ENCODE results near the gene PTPRN2. TPM values are rescaled to one million over a fixed set of nuclear protein-coding genes. Genes with fewer than 3 reads are reported as not detected.

Gene PTPRN2
- total RNA-seq, 1 experiment from 2014 or later, result 1.1 TPM

GRCh38 chr7:157832006-157832405, 755.6 kb downstream of the PTPRN2 start:
- ATAC-seq, result no peak
- in situ Hi-C loops (cut with HindIII; ENCODE audit: low pct_unique_long_range_greater_than_20kb, low sequenced_read_pairs) (no loop called here), intact Hi-C loops (cut with micrococcal nuclease; ENCODE audit: unreplicated experiment) (no loop called here)
- ChIA-PET POLR2A (no interaction called here), CTCF (no interaction called here)
- H3K9me3 ChIP-seq (ENCODE audit: control insufficient read depth, insufficient read depth, low read depth, low read length), result no peaks in the 10 kb centered on the region
- no peak for DNase-seq (ENCODE audit: low read depth, low spot score)
- no peak overlapping the region for H3K27ac ChIP-seq (ENCODE audit: low read length)
- TF ChIP-seq SIN3A (IDR thresholded peaks at IDR 0.05; ENCODE audit: borderline replicate concordance, insufficient read depth, low read depth, low read length) (no peak), REST (IDR thresholded peaks at IDR 0.05; ENCODE audit: insufficient read depth in 1 of 2, low read depth in 2 of 2, low read length in 1 of 2) (no peak)
- H3K27me3 ChIP-seq (ENCODE audit: control insufficient read depth, insufficient read depth, low read length), result peaks cover 7% of the 10 kb centered on the region
- H3K4me3 ChIP-seq (ENCODE audit: low read depth in 2 of 2, low read length in 2 of 2), result no peak overlapping the region
- no peaks in the 10 kb centered on the region for H3K4me1 ChIP-seq (ENCODE audit: control insufficient read depth, insufficient read depth, low read length)
- BruUV-seq (replicated peaks), result no TSS peak
- H3K36me3 ChIP-seq (ENCODE audit: control insufficient read depth, insufficient read depth, low read length), result no peaks in the 10 kb centered on the region

- ATAC-seq (no peak), DNase-seq (ENCODE audit: low read depth, low spot score) (no peak)
- no peaks in the 10 kb centered on the region for H3K9me3 ChIP-seq (ENCODE audit: control insufficient read depth, insufficient read depth, low read depth, low read length)
- in situ Hi-C loops (cut with HindIII; ENCODE audit: low pct_unique_long_range_greater_than_20kb, low sequenced_read_pairs) (no loop called here), intact Hi-C loops (cut with micrococcal nuclease; ENCODE audit: unreplicated experiment) (no loop called here)
- peaks cover 7% of the 10 kb centered on the region for H3K27me3 ChIP-seq (ENCODE audit: control insufficient read depth, insufficient read depth, low read length)
- ChIA-PET CTCF (no interaction called here), POLR2A (no interaction called here)
- H3K27ac ChIP-seq (ENCODE audit: low read length), result no peak overlapping the region
- H3K36me3 ChIP-seq (ENCODE audit: control insufficient read depth, insufficient read depth, low read length), result no peaks in the 10 kb centered on the region
- no TSS peak for BruUV-seq (replicated peaks)
- H3K4me1 ChIP-seq (ENCODE audit: control insufficient read depth, insufficient read depth, low read length), result no peaks in the 10 kb centered on the region
- no peak overlapping the region for H3K4me3 ChIP-seq (ENCODE audit: low read depth in 2 of 2, low read length in 2 of 2)
- no peak for TF ChIP-seq REST (IDR thresholded peaks at IDR 0.05; ENCODE audit: insufficient read depth in 1 of 2, low read depth in 2 of 2, low read length in 1 of 2)
- no peak for TF ChIP-seq SIN3A (IDR thresholded peaks at IDR 0.05; ENCODE audit: borderline replicate concordance, insufficient read depth, low read depth, low read length)
- TF ChIP-seq CTCF (IDR thresholded peaks at IDR 0.05), result no peak
- no peak for TF ChIP-seq POLR2AphosphoS5 (IDR thresholded peaks at IDR 0.05; ENCODE audit: low read depth, low read length)
- no peak for TF ChIP-seq TCF7L2 (IDR thresholded peaks at IDR 0.05; ENCODE audit: low read depth, low read length)
These were observed 756.3 kb downstream of the PTPRN2 start for GRCh38 chr7:157831143-157831905.
